DOHH2 (cell line): ENCODE measurements around the gene AGRN.

Experiments used
- H3F3A ChIP-seq: fragments of 200-600 bp; sonication (generic), shearing (Covaris generic); 2 replicates; pipeline ENCODE4 v1.6.0; 2016; ENCODE audit warnings: antibody characterized with exemption, mild to moderate bottlenecking; ENCODE audit not compliant: control insufficient read depth, insufficient read depth
- H3K27ac ChIP-seq: fragments of 200-600 bp; sonication (generic); 2 replicates; pipeline ENCODE4 v1.5.1; 2014; ENCODE audit warnings: low read depth, mild to moderate bottlenecking, low read length, moderate library complexity
- H3K27me3 ChIP-seq: fragments of 200-600 bp; sonication (generic); 2 replicates; pipeline ENCODE4 v1.6.1; 2014; ENCODE audit warnings: mild to moderate bottlenecking, low read length, mixed read lengths; ENCODE audit not compliant: control insufficient read depth
- H3K36me3 ChIP-seq: fragments of 200-600 bp; sonication (generic); 2 replicates; pipeline ENCODE4 v1.6.1; 2014; ENCODE audit warnings: mild to moderate bottlenecking, low read length, moderate library complexity, mixed read lengths; ENCODE audit not compliant: control insufficient read depth
- H3K4me1 ChIP-seq: fragments of 200-600 bp; sonication (generic); 2 replicates; pipeline ENCODE4 v1.6.1; 2014; ENCODE audit warnings: mild to moderate bottlenecking, low read length, mixed read lengths; ENCODE audit not compliant: control insufficient read depth
- H3K4me2 ChIP-seq: fragments of 200-600 bp; sonication (generic); 2 replicates; pipeline ENCODE4 v1.6.0; 2014; ENCODE audit warnings: mild to moderate bottlenecking, low read length, moderate library complexity
- H3K4me3 ChIP-seq: fragments of 200-600 bp; sonication (generic); 2 replicates; pipeline ENCODE4 v1.5.1; 2014; ENCODE audit warnings: mild to moderate bottlenecking, low read length, mixed read lengths
- H3K79me2 ChIP-seq: fragments of 200-600 bp; sonication (generic); 2 replicates; pipeline ENCODE4 v1.6.1; 2014; ENCODE audit warnings: mild to moderate bottlenecking, low read length, mixed read lengths; ENCODE audit not compliant: control insufficient read depth
- H3K9me2 ChIP-seq: fragments of 200-600 bp; sonication (generic); replicated peaks from 2 replicates; pipeline ENCODE4 v1.6.1; 2014; ENCODE audit warnings: mild to moderate bottlenecking, low read length, mixed read lengths; ENCODE audit not compliant: control insufficient read depth
- H3K9me3 ChIP-seq: fragments of 200-600 bp; sonication (generic); 2 replicates; pipeline ENCODE4 v1.6.1; 2014; ENCODE audit warnings: antibody characterized with exemption, low read length, mixed read lengths; ENCODE audit not compliant: control insufficient read depth, insufficient read depth
- H4K20me1 ChIP-seq: fragments of 200-600 bp; sonication (generic); 2 replicates; pipeline ENCODE4 v1.6.0; 2014; ENCODE audit warnings: low read depth, mild to moderate bottlenecking, antibody characterized with exemption, low read length, moderate library complexity; ENCODE audit not compliant: control insufficient read depth, insufficient read depth
- EZH2phosphoT487 ChIP-seq: fragments of 200-600 bp; sonication (generic); IDR thresholded peaks from 2 replicates; pipeline ENCODE4 v1.6.1; 2017; ENCODE audit warnings: borderline replicate concordance, mild to moderate bottlenecking, antibody characterized with exemption, low read length, moderate library complexity, mixed read lengths
- TF ChIP-seq, protein P1 (sequence below): fragments of 200-600 bp; sonication (generic); IDR thresholded peaks from one replicate; pipeline ENCODE4 v1.5.1; 2014; ENCODE audit warnings: antibody characterized with exemption, mild to moderate bottlenecking, low read depth, low read length; ENCODE audit not compliant: poor library complexity, severe bottlenecking

Gene AGRN

DNA sequence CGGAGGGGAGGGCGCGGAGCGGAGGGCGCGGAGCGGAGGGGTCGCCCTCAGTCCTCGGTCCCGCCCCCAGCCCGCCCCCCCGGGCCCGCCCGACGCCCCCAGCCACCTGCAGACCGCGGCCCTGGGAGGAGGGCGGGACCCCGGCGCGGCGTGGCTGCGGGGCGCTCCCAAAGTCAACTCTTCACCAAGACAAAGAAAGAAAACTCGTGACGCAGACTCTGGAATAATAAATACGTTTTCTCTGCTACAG, 21.2 kb upstream of the AGRN start:
- Histone ChIP-seq H3K4me2 (no peak overlapping the region), H3K4me3 (no peak overlapping the region), H3K4me1 (peaks cover 3% of the 10 kb centered on the region; the same call in 1 of the 2 replicates), H3K9me3 (no peaks in the 10 kb centered on the region), H3K9me2 (no peaks in the 10 kb centered on the region), H3K27ac (no peak overlapping the region), H4K20me1 (no peaks in the 10 kb centered on the region), H3K27me3 (peaks cover 18% of the 10 kb centered on the region), H3K79me2 (no peaks in the 10 kb centered on the region), H3K36me3 (no peaks in the 10 kb centered on the region), H3F3A (no peaks in the 10 kb centered on the region)
- TF ChIP-seq, protein P1, sequence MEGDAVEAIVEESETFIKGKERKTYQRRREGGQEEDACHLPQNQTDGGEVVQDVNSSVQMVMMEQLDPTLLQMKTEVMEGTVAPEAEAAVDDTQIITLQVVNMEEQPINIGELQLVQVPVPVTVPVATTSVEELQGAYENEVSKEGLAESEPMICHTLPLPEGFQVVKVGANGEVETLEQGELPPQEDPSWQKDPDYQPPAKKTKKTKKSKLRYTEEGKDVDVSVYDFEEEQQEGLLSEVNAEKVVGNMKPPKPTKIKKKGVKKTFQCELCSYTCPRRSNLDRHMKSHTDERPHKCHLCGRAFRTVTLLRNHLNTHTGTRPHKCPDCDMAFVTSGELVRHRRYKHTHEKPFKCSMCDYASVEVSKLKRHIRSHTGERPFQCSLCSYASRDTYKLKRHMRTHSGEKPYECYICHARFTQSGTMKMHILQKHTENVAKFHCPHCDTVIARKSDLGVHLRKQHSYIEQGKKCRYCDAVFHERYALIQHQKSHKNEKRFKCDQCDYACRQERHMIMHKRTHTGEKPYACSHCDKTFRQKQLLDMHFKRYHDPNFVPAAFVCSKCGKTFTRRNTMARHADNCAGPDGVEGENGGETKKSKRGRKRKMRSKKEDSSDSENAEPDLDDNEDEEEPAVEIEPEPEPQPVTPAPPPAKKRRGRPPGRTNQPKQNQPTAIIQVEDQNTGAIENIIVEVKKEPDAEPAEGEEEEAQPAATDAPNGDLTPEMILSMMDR: no peak
- no peak for TF ChIP-seq EZH2phosphoT487

DNA sequence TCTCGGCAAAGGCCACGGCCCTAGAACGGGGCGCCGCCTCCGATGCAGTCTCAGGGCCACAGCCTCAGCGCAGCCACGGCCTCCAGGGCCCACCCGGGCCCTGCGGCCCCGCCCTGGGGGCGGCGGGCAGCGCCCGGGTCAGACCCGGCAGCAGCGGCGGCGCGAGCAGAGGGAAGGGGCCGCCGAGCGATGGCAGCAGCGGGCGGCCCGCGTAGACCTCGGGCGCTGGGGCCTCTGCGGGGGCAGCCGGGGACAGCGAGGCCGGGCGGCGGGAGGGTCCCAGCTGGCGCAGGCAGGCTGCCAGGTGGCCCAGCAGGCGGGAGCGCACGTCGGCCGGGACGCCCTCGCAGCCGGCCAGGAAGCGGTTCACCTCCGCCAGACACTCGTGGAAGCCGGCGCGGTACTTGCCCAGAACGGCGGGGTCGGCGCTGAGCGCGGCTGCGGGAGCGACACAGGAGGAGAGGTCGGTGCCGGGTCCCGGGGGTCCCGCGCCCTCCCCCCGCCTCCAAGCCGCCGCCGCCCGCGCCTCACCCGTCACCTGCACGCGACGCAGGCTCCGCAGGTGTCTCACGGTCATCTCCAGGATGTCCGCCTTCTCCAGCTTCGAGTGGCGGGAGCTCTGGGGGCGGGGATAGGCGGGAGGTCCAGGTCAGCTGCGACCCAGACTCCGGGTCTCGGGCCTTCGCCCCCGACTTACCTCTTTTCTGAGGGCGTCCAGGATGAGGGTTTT, 20.8 kb upstream of the AGRN start:
- H3F3A ChIP-seq: no peaks in the 10 kb centered on the region
- H3K4me1 ChIP-seq: peaks cover 3% of the 10 kb centered on the region; the same call in 1 of the 2 replicates
- H3K27ac ChIP-seq: no peak overlapping the region
- H3K79me2 ChIP-seq: no peaks in the 10 kb centered on the region
- TF ChIP-seq EZH2phosphoT487: no peak
- TF ChIP-seq, protein P1: no peak
- no peak overlapping the region for H3K4me2 ChIP-seq
- no peak overlapping the region for H3K4me3 ChIP-seq
- no peaks in the 10 kb centered on the region for H4K20me1 ChIP-seq
- H3K36me3 ChIP-seq: no peaks in the 10 kb centered on the region
- no peaks in the 10 kb centered on the region for H3K9me3 ChIP-seq
- H3K27me3 ChIP-seq: peaks cover 21% of the 10 kb centered on the region
- no peaks in the 10 kb centered on the region for H3K9me2 ChIP-seq

DNA sequence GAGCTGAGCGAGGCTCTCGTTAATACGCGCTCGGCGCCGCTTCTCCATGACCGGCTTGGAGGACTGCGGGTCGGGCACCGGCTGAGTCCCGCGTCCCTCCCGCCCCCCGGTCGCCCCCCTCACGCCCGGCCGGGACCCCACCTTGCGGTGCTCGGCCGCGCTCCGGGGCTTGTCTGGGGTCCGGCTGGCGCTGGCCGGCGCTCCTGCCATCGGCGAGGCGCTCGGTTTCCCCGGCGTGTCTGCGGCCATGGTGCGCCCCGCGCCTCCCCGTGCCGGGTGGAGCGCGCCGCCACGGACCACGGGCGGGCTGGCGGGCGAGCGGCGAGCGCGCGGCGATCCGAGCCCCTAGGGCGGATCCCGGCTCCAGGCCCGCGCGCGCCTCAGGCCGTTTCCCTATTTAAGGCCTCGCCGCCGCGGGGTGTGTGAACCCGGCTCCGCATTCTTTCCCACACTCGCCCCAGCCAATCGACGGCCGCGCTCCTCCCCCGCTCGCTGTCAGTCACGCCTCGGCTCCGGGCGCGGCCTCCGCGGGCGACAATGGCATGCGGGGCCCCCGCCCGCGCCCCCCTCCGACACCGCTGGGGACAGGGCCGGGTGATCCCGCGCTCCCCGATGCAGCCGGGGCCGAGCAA, 20.1 kb upstream of the AGRN start, which contains the start of gene HES4:
TSS of gene HES4 (minus strand) at position 373 of the 632 bp plus-strand sequence. CDS start at position 249, 124 bp downstream.
- H3K4me3 ChIP-seq: no peak within 1 kb of the TSS

More for the DNA sequence above, 20.1 kb upstream of the AGRN start, which contains the start of gene HES4:
- Histone ChIP-seq H3K79me2 (no peaks in the 10 kb centered on the region), H4K20me1 (no peaks in the 10 kb centered on the region), H3K36me3 (no peaks in the 10 kb centered on the region), H3K9me2 (no peaks in the 10 kb centered on the region), H3F3A (no peaks in the 10 kb centered on the region), H3K4me1 (peaks cover 3% of the 10 kb centered on the region; the same call in 1 of the 2 replicates), H3K27me3 (peaks cover 28% of the 10 kb centered on the region), H3K9me3 (no peaks in the 10 kb centered on the region), H3K4me2 (no peak within 1 kb of the TSS), H3K27ac (no peak within 1 kb of the TSS)
- TF ChIP-seq, protein P1: no peak
- TF ChIP-seq EZH2phosphoT487: no peak
